Memory B cell (primary cell): ENCODE data around the gene ST3GAL6.

ENCODE experiments used
- ATAC-seq: fragments of 150-1000 bp; cut with Tn5 transposase; 2 replicates; pipeline ENCODE4 v1.10.0; 2021; ENCODE audit warnings: low read depth, mild to moderate bottlenecking, moderate library complexity
- DNase-seq, 2 donors: peaks; one replicate each; pipeline ENCODE4 v3.0.0; 2022; ENCODE audit warnings: low spot score in 2 of 2
- H3K27ac Mint-ChIP-seq: one replicate; pipeline ENCODE4 v1.8.0; 2022; ENCODE audit warnings: mild to moderate bottlenecking, moderate library complexity, mixed read lengths
- H3K27me3 Mint-ChIP-seq: one replicate; pipeline ENCODE4 v1.8.0; 2022; ENCODE audit warnings: mixed read lengths
- H3K36me3 Mint-ChIP-seq: one replicate; pipeline ENCODE4 v1.8.0; 2022; ENCODE audit warnings: mild to moderate bottlenecking, mixed read lengths
- H3K4me1 Mint-ChIP-seq: one replicate; pipeline ENCODE4 v1.8.0; 2022; ENCODE audit warnings: mixed read lengths
- H3K4me3 Mint-ChIP-seq: one replicate; pipeline ENCODE4 v1.8.0; 2022; ENCODE audit warnings: mild to moderate bottlenecking, moderate library complexity, mixed read lengths
- H3K9me3 Mint-ChIP-seq: one replicate; pipeline ENCODE4 v1.8.0; 2022; ENCODE audit warnings: mixed read lengths

The ST3GAL6 gene

DNA sequence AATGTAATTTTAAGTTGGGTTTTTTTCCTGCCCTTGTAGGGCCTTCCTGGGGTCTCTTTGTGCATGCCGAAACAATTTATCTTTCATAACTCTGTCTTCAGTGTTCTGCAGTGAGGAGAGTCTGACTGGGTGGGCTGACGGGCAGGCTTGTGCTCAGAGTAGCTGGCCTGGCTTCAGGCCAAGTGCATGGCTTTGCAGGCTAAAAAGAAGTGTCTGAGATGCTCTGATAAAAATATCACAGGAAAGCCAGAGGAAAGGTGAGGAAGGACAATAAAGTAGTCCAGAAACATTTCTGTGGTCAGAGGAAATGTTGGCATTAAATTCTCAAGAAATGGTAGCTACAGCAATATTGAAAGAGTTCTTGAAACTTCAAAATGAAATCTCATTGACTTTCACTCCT, 25.5 kb downstream of the ST3GAL6 start:
- no peak for ATAC-seq
- DNase-seq, result no peak
- peaks cover 1% of the 10 kb centered on the region for H3K9me3 Mint-ChIP-seq
- H3K36me3 Mint-ChIP-seq, result no peaks in the 10 kb centered on the region
- no peak overlapping the region for H3K27ac Mint-ChIP-seq
- H3K4me3 Mint-ChIP-seq, result no peak overlapping the region
- peaks cover 15% of the 10 kb centered on the region for H3K27me3 Mint-ChIP-seq
- no peaks in the 10 kb centered on the region for H3K4me1 Mint-ChIP-seq

DNA sequence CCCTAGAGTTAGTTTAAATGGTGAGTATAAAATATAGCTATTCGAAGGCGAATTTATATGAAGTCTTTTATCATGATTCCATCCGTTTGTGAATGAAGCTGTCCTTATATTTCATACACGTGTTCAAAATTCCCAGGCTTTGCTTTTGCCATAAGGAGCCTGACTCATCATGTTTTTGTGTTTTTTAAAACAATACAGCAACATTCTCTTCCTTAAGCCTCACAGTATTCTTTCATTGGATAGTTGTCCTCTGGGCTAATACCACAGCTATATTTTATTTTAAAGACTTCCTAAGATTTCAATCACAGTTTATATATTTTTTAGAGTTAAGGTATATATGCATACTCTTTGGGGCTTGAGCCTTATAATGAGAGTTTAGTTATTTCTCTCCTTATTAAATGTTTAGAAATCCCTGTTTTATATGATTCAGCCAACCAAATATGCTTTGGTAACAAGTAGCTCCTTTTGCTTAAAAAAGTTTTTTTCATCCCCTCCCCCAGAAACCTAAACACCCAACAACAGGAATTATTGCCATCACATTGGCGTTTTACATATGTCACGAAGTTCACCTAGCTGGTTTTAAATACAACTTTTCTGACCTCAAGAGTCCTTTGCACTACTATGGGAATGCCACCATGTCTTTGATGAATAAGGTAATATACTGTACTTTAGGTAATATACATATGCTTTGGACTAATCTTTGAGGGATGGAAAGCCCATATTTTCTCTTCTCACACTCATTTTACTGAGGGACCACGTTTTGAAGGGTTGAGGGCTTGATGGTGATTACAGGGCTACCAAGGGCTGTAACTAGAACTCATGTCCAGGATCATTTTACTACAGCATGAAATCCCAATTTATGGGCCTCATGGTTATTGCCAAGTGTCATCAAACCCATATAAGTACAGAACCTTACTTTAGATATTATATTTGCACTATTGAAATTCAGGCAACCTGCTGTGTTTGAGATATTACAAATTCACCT, 28.5 kb downstream of the ST3GAL6 start:
- Mint-ChIP-seq H3K27me3 (peaks cover 5% of the 10 kb centered on the region), H3K4me1 (no peaks in the 10 kb centered on the region), H3K36me3 (no peaks in the 10 kb centered on the region), H3K27ac (no peak overlapping the region), H3K4me3 (no peak overlapping the region), H3K9me3 (no peaks in the 10 kb centered on the region)
- ATAC-seq (no peak), DNase-seq (no peak)

DNA sequence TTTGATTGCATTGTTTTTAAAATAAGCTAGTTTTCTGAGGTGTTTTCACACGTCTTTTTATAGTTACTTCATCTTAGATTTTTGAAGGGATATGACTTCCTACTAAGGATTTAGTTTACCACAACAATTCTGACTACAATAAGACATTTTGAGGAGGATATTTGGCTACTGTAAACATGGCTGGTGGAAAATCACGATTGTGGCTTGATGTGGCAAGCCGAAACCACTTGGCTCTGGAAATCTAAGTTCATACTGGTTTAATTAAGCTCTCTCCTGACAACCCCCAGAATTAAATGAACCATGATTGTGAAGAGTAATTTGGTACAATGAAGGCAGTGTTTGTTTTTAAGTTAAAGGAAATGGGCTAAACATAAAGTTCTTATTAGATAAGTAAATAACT, 30.8 kb downstream of the ST3GAL6 start:
- Mint-ChIP-seq H3K27me3 (peaks cover 5% of the 10 kb centered on the region), H3K27ac (no peak overlapping the region), H3K36me3 (no peaks in the 10 kb centered on the region), H3K9me3 (no peaks in the 10 kb centered on the region), H3K4me1 (no peaks in the 10 kb centered on the region), H3K4me3 (no peak overlapping the region)
- ATAC-seq, result no peak
- DNase-seq, result no peak

DNA sequence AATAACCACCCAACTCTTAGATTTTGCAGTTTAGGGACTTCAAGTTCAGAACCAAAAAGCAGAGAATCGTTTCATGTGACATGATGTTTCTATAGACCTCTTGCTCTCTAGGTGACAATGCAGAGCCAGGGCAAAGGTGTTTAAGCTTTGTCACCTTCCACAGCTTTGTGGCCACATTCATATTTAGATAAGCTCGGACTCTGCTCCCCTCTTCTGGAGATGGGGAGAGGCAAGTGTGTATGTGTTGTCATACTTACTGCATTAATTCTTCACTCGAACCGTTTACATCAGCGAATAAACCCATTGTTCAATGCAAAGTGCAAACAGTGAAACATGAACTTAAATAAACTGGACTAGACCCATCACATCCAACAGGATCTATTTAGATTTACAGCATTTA, 33.2 kb downstream of the ST3GAL6 start:
- Mint-ChIP-seq H3K4me3 (no peak overlapping the region), H3K9me3 (no peaks in the 10 kb centered on the region), H3K4me1 (no peaks in the 10 kb centered on the region), H3K27ac (no peak overlapping the region), H3K27me3 (peaks cover 3% of the 10 kb centered on the region), H3K36me3 (no peaks in the 10 kb centered on the region)
- DNase-seq (no peak), ATAC-seq (no peak)

DNA sequence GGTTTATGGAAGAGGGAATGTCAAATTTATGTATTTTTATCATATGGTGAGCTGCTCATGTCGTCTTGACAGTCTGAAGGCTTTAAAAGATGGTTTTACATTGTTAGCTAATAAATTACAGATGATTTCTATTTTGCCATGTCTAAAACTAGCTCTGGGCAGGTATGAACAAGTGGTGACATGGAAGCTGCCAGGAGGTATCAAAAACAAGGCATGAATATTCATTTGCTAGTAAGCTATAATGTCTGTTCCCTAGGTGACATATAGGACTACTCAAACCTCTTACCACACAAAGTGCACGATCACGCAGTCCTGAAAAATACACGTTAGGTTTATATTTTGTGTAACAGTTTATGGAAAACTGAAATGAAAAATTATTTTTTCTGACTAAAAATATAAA, 34.8 kb downstream of the ST3GAL6 start:
- peaks cover 2% of the 10 kb centered on the region for H3K27me3 Mint-ChIP-seq
- no peak overlapping the region for H3K4me3 Mint-ChIP-seq
- H3K27ac Mint-ChIP-seq, result no peak overlapping the region
- no peaks in the 10 kb centered on the region for H3K4me1 Mint-ChIP-seq
- no peaks in the 10 kb centered on the region for H3K9me3 Mint-ChIP-seq
- no peak for DNase-seq
- ATAC-seq, result no peak
- no peaks in the 10 kb centered on the region for H3K36me3 Mint-ChIP-seq

DNA sequence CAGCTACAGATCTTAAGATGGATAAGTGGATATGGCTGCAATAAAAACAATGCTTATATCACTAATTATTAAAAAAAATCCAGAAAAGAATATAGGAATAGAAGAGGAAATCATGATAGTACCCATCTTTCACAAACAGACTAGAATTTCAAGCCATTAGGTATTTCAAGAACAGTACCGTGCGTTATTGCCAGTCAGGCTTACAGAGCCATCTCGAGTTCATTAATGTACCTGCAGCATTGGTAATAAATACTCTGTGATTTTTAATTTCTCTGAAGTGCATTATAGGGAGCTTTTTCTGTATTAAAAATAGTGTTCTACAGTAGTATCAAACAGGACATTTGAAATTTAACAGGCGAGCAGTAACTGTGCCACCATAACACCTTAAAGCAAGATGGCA, 35.7 kb downstream of the ST3GAL6 start:
- no peaks in the 10 kb centered on the region for H3K27me3 Mint-ChIP-seq
- H3K4me1 Mint-ChIP-seq, result no peaks in the 10 kb centered on the region
- no peaks in the 10 kb centered on the region for H3K36me3 Mint-ChIP-seq
- no peak overlapping the region for H3K4me3 Mint-ChIP-seq
- H3K27ac Mint-ChIP-seq, result no peak overlapping the region
- no peaks in the 10 kb centered on the region for H3K9me3 Mint-ChIP-seq
- ATAC-seq (no peak), DNase-seq (no peak)

DNA sequence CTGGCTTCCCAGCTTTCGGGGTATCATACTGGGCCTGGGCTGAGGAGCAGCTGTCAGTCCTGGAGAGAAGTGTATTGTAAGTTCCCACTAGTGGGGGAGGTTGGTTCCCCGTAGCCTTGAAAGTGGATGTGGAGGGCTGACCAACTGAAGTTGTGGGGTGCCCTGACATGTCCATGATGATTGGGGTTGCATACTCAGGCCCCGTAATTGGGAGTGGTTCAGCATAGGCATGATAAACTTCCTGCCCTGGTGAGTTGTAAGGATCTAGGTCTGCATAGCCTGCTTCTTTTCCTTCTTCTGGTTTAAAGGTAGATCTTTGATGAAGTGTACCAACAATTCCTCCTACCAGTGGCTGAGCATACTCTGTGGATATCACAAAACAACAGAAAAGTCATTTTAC, 36.3 kb downstream of the ST3GAL6 start:
- ATAC-seq (no peak), DNase-seq (no peak)
- Mint-ChIP-seq H3K27ac (no peak overlapping the region), H3K4me1 (no peaks in the 10 kb centered on the region), H3K27me3 (no peaks in the 10 kb centered on the region), H3K9me3 (no peaks in the 10 kb centered on the region), H3K36me3 (no peaks in the 10 kb centered on the region), H3K4me3 (no peak overlapping the region)

DNA sequence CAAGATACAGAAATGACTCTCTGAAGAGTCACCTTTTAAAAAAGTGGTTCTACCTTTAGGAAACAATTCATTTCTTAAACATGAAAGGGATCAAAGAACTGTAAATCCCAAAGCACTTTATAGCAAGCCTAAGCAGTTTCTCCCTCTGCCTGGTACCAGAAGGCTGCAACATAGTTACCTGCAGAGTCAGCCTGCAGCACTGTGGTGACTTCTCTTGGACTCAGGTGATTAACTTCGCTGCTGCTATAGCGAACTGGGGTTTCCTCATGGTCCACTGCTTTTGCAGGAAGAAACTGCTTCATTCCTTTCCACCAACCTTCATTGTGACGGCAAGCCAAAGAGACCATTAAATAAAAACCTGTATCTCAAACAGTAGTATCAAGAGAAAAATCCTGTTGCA, 37.3 kb downstream of the ST3GAL6 start:
- H3K4me1 Mint-ChIP-seq, result no peaks in the 10 kb centered on the region
- no peak for DNase-seq
- no peak for ATAC-seq
- H3K27ac Mint-ChIP-seq, result no peak overlapping the region
- no peaks in the 10 kb centered on the region for H3K9me3 Mint-ChIP-seq
- no peak overlapping the region for H3K4me3 Mint-ChIP-seq
- no peaks in the 10 kb centered on the region for H3K36me3 Mint-ChIP-seq
- no peaks in the 10 kb centered on the region for H3K27me3 Mint-ChIP-seq

DNA sequence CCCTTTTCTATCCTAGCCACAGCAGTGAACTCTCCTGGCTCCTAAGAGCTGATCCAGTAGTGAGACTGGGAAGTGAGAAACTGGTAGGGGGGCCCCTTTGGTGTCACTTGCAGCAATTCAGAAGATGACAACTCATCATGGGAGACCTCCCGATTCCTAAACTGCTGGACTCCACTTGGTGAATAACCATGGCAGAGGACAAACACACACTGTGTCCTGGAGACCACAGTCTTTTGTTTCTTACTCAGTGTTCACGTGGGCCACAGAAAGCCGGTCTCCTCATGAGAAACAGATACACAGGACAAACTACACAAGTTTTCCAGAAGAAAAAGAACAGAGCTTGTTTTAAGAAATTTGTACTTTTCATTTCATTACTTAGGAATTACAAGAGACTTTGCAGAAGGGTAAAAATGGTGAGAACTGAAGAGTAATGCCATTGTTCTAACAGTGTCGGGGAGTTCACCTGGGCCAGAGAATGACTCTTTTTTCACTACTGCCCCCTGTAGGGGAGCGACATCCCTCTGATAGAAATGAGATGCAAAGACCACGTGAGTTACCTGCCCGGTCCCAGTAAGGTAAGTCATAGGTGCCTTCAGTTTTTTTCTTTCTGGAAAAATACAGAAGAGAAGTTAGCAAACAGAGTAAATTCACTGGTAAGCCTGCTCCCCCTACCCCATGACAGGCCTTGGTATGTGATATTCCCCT, 38.1 kb downstream of the ST3GAL6 start:
- no peak overlapping the region for H3K4me3 Mint-ChIP-seq
- H3K36me3 Mint-ChIP-seq, result no peaks in the 10 kb centered on the region
- H3K4me1 Mint-ChIP-seq, result no peaks in the 10 kb centered on the region
- no peak for DNase-seq
- no peak overlapping the region for H3K27ac Mint-ChIP-seq
- ATAC-seq, result no peak
- H3K9me3 Mint-ChIP-seq, result no peaks in the 10 kb centered on the region
- H3K27me3 Mint-ChIP-seq, result no peaks in the 10 kb centered on the region

DNA sequence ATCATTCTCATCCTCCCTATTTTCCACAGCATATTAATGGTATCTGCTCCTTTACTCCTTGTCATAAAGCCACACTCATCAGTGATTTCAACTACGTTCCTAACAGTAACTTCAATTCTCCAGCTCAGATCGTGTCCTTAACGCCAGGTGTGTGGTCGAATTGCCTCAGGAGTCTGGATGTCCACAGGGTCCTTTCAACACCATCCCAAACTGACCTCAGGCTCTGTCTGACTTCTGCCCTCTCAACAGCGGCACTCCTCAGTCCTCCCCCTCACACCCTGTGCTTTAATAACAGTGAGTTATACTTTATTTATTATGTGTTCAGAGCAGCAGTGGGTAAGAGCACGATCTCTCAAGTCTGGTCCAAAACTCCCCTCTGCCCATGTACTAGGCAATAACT, 42.4 kb downstream of the ST3GAL6 start:
- H3K4me3 Mint-ChIP-seq, result no peak overlapping the region
- H3K36me3 Mint-ChIP-seq, result peaks cover 2% of the 10 kb centered on the region
- no peaks in the 10 kb centered on the region for H3K4me1 Mint-ChIP-seq
- ATAC-seq (no peak), DNase-seq (no peak)
- no peaks in the 10 kb centered on the region for H3K9me3 Mint-ChIP-seq
- no peak overlapping the region for H3K27ac Mint-ChIP-seq
- no peaks in the 10 kb centered on the region for H3K27me3 Mint-ChIP-seq

DNA sequence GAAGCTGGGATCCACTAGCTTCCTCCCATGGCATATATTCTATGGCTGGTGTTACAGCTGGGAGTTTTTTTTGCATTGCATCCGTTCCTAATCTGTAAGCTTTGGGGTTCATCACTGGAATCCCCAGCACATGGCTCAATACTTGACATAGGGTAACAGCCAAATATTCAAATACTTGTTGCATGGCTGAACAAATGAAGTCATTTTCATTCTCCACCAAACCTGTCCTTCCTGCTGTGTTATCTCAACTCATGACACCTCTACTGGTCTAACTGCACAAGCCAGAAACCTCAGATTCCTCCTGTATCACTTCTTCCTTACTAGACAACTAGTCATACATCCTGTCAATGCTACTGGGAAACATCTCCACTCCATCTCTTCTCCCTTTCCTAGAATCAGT, 43.4 kb downstream of the ST3GAL6 start:
- no peak overlapping the region for H3K27ac Mint-ChIP-seq
- no peak overlapping the region for H3K4me3 Mint-ChIP-seq
- H3K36me3 Mint-ChIP-seq, result peaks cover 2% of the 10 kb centered on the region
- no peaks in the 10 kb centered on the region for H3K4me1 Mint-ChIP-seq
- DNase-seq (no peak), ATAC-seq (no peak)
- H3K27me3 Mint-ChIP-seq, result no peaks in the 10 kb centered on the region
- H3K9me3 Mint-ChIP-seq, result no peaks in the 10 kb centered on the region

DNA sequence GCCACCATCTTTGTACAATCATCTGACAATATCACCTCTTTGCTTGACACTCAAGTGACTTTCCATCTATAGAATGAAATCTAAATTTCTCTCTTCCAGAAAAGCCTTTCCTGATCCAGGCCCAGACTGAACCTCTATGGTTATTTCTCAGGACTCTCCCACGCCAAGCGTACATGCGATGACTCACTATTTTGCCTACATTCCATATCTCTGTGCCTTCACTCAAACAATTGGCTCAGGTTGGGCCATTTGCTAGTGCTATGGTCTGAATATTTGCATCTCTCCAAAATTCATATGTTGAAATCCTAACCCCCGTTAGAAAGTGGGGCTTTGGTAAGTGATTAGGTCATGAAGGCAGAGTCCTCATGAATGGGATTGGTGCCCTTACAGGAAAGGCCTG, 43.9 kb downstream of the ST3GAL6 start:
- Mint-ChIP-seq H3K36me3 (peaks cover 2% of the 10 kb centered on the region), H3K27me3 (no peaks in the 10 kb centered on the region), H3K4me1 (no peaks in the 10 kb centered on the region), H3K4me3 (no peak overlapping the region), H3K27ac (no peak overlapping the region), H3K9me3 (no peaks in the 10 kb centered on the region)
- ATAC-seq (no peak), DNase-seq (no peak)

DNA sequence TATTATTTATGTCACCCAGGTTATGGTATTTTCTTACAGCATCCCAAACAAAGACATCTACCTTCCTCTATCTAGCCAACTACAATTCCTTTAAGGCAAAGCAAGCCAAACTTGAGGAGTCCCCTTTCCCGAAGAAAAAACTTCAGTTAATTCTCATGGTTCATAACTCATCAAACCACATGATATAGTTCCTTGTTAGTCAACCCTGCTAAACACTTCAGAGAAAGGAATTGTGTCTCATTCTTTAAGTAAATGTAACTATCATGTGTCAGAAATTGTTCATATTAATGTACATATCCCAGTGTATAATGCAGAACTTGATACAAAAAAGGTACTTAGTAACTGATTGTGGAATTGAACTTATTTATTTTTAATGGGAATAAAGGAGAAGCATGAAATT, 44.4 kb downstream of the ST3GAL6 start:
- ATAC-seq, result no peak
- no peaks in the 10 kb centered on the region for H3K4me1 Mint-ChIP-seq
- H3K27me3 Mint-ChIP-seq, result no peaks in the 10 kb centered on the region
- no peak for DNase-seq
- no peaks in the 10 kb centered on the region for H3K9me3 Mint-ChIP-seq
- no peak overlapping the region for H3K27ac Mint-ChIP-seq
- no peak overlapping the region for H3K4me3 Mint-ChIP-seq
- peaks cover 2% of the 10 kb centered on the region for H3K36me3 Mint-ChIP-seq

DNA sequence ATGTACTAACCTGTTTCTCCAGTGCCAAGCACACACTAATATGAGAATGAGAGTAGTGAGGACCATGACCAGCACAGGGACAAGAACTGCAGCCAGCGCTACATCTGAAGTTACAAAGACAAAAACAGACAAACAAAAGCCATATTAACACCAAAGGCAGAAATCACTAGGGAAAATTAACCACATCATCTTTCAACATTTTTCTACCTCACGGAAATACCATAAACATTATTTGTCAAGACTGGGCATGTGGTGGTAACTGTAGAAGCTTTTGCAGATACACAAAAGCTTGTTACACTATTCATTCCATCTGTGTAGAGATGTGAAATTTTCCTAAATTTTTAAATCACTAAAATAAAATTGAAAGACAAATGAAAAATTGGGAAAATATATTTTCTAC, 44.9 kb downstream of the ST3GAL6 start:
- H3K9me3 Mint-ChIP-seq, result no peaks in the 10 kb centered on the region
- no peaks in the 10 kb centered on the region for H3K4me1 Mint-ChIP-seq
- H3K36me3 Mint-ChIP-seq, result peaks cover 2% of the 10 kb centered on the region
- no peaks in the 10 kb centered on the region for H3K27me3 Mint-ChIP-seq
- H3K27ac Mint-ChIP-seq, result no peak overlapping the region
- no peak for ATAC-seq
- DNase-seq, result no peak
- no peak overlapping the region for H3K4me3 Mint-ChIP-seq
